ENCODE data around the gene ATP13A2.
"Not testable (repeated sequence)": the region's sequence is repeated elsewhere in the genome, so short reads cannot be mapped to it uniquely, and the experiment has no call there.

Gene ATP13A2

DNA sequence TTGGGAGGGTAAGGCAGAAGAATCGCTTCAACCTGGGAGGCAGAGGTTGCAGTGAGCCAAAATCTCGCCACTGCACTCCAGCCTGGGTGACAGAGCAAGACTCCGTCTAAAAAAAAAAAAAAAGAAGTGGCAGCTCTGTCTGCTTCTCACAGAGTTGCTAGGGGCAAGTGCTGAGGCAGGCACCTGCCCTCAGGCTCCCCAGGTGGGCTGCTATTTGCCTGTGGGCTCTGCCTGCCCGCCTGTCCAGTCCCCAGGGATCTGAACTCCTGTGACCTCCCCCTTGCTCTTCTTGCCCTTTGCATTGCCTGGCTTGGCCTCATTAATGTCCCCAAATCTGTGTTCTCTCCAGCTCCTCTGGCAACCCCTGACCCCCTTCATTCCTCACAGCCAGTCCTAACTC, 59.4 kb downstream of the ATP13A2 start:
- DNase-seq: not testable (repeated sequence)

DNA sequence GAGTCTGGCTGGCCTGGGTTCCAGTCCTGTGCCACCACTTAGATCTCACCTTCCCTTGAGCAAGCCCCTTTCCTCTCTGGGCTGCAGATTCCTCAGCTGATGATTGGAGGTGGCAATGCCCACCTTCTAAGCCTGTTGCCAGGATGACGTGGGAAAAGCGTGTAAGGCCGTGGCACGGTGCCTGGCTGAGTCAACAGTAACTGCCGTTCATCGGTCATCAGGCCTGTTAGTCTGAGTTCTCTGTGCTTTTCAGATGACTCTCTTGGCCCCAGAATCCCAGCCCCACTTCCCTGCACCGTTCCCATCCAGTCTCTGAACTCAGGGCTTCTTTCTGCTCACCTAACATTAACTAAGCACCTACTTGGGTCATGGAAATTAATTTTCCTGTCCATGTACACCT, 62.7 kb downstream of the ATP13A2 start:
- DNase-seq: not testable (repeated sequence)

DNA sequence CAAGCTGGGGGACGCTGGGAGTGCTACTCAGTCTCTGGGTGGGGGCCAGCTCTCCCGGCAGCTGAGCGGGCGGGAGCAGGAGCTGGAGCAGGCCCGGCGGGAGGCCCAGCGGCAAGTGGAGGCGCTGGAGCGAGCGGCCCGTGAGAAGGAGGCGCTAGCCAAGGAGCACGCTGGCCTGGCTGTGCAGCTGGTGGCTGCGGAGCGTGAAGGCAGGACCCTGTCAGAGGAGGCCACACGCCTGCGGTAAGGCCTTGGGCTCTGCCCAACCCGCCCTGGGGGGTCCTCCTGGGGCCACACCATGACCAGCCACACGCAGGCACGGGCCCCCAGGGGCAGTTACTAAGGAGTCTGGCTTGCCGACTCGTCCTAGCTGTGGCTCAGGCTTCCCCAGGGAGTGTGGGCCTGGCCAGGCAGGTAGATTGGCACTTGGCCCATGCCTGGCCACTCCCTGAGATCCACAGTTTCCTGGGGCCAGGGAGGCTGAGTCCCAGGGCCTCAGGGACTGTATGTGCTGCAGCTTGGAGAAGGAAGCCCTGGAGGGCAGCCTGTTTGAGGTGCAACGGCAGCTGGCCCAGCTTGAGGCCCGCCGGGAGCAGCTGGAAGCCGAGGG, 63.3 kb downstream of the ATP13A2 start:
- not testable (repeated sequence) for DNase-seq

DNA sequence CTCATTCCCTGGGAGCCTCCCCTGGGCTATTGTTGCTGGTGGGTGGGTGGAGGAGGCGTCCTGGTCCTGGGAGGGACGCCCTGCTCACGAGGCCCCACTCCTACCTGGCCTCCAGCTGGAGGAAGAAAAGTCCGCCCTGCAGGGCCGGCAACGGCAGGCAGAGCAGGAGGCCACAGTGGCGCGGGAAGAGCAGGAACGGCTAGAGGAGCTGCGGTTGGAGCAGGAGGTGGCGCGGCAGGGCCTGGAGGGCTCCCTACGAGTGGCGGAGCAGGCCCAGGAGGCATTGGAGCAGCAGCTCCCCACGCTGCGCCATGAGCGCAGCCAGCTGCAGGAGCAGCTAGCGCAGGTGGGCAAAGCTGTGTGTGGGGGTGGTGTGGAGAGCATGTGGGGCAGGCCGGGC, 65.1 kb downstream of the ATP13A2 start:
- no peak for DNase-seq

DNA sequence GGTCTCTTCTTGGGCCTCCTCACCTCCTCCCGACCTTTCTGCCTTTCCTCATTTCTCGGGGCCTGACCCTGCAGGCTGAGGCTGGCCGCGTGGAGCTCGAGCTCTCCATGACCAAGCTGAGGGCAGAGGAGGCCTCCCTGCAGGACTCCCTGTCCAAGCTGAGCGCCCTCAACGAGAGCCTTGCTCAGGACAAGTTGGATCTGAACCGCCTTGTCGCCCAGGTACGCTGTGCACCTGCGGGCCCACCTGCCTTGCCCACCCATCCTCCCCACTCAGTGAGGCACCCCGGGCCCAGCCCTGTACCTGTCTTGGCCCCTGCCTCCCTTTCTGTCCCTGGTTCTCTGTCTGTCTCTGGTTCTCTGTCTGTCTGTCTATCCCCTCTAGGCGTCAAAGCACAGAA, 65.5 kb downstream of the ATP13A2 start:
- not testable (repeated sequence) for DNase-seq

DNA sequence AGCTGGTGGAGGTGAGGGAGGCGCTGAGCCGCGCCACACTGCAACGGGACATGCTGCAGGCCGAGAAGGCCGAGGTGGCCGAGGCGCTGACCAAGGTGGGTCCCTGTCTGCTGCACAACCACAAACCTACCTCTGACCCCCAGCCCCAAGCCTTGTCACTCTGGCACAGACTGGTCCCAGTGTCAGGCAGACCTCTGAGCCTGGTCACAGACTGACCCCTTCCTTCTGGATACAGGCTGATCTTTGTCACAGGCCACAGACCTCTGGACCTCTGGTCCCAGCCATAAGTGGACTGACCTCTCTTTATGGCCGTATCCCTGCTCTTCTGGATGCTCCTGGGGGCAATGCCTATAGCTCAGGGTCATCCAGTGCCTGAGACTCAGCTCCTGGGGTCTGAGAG, 66.2 kb downstream of the ATP13A2 start:
- not testable (repeated sequence) for DNase-seq

DNA sequence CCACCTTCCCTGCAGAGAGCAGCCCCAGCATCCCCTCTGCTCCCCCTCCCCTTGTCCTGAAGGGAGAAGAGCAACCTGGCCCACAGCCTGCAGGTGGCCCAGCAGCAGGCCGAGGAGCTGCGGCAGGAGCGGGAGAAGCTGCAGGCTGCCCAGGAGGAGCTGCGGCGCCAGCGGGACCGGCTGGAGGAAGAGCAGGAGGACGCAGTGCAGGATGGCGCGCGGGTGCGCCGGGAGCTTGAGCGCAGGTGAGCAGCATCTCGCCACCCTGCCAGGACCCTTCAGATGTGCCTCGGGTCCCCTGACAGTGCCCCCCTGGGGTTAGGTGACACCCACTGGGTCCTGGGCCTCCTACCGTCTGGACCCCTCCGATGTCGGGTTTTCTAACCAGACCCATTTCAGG, 67.7 kb downstream of the ATP13A2 start:
- DNase-seq: no peak

DNA sequence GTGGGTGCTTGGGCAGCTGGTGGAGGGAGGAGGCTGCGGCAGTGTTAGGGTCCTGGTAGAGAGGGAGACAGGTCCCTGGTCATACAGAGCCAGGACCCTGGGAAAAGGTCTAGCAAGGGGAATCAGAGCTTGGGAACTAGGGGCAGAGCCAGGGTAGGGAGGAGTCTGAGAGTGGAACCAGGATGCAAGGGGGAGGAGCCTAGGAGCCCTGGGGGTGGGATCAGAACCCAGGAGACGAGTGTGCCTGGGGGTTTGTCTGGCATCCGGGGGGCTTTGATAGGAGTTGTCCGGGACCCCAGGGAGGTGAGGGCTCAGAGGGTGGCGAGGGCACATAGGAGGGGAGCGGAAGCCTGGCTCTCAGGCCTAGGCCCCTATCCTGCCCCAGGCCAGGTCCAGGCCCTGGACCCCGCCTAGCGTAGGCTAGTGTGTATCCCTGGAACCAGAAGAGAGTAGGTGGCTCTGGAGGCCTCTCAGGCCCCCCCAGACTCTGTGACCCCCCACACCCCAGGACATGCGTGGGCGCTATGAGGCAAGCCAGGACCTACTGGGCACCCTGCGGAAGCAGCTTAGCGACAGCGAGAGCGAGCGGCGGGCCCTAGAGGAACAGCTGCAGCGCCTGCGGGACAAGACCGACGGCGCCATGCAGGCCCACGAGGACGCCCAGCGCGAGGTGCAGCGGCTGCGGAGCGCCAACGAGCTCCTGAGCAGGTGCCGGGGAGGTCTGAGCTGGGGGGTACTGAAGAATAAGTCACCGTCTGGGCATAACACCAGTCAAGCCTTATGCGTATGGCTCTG, 72.1 kb downstream of the ATP13A2 start:
- DNase-seq: not testable (repeated sequence)

DNA sequence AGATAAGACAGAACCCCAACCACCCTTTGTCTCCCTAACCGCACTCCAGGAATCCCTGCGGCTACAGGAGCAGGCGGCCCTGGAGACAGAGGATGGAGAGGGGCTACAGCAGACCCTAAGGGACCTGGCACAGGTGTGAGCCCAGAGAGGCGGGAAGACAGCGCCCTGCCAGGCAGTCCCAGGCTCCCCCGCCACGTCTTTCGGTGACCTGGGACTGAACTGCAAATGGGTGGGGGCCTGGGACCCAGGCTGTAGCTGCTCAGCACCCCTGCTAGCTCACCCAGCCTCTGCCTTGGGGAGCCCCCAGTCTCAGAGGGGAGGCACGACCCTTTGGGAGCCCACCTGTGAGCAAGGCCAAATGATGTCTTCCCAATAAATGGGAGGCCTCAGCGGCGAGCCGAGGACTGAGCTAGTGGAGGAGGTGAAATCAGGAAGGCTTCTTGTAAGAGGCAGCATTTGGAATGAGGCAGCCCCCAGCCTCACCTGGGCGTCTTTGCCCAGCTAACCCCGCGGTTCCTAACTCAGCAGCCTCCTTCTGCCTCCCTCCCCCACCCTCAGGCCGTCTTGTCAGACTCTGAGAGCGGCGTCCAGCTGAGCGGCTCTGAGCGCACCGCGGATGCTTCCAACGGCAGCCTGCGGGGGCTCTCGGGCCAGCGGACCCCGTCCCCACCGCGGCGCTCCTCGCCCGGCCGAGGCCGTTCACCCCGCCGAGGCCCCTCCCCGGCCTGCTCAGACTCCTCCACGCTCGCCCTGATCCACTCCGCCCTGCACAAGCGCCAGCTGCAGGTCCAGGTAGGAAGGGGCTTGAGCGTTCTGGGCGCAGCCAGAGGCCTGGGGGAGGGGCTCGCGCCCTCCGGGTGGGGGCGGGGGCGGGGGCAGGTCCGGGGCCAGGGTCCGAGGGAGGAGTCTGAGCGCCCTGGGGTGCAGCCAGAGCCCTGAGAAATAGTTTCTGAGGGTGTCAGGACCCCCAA, 73.1 kb downstream of the ATP13A2 start:
- DNase-seq: no peak

DNA sequence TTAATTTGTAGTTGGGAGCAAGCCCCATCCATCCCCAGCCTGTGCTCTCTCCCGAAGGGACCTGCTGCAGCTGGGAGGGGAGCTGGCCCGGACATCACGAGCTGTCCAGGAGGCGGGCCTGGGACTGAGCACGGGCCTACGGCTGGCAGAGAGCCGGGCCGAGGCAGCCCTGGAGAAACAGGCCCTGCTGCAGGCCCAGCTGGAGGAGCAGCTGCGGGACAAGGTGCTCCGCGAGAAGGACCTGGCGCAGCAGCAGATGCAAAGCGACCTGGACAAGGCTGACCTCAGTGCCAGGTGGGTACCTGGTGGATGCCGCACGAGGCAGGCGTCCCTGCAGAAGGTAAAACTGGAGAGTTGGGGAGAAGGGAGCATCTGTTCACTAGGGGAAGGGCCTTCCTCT, 75.1 kb downstream of the ATP13A2 start:
- DNase-seq: not testable (repeated sequence)

All from effector CD4-positive, alpha-beta T cell (primary cell).